HG03135 (cell line): Measurements from ENCODE around the gene GLDC.

ENCODE experiments used
- ATAC-seq: cut with Tn5 transposase; IDR thresholded peaks from one replicate; pipeline ENCODE4 v1.9.1; 2021; ENCODE audit warnings: mild to moderate bottlenecking, moderate library complexity; ENCODE audit not compliant: unreplicated experiment

GLDC gene

DNA sequence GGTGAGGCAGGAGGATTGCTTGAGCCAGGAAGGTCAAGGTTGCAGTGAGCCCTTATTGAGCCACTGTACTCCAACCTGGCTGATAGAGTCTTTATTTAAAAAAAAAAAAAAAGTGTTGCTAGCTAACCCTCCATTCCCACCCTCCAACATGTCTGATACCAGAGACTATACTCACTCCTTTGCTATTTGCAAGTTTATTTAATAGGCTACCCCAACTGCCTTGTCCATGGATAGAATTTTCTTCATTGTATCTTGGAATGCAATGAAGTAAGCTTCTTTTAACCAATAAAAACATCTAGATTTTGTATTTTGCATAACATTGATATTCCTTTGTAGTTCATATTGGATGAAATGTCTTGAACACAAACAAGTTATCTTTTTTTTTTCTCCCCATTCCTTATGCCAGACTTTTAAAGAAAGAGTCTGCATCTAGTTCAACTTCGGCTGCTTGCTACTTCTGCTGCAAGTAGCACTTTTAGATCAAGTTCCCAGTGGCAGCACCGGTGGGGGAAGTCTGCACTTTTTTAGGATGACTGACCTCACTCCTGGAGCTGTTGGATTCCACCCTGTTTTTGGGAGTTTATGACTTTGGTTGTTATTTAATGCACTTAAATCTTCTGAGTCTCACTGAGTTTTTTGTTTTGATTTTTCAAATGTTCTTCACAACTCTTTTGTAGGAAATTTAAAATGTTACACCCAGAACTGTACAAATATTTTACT lies 120.0 kb downstream of the GLDC start:
- ATAC-seq: no peak

DNA sequence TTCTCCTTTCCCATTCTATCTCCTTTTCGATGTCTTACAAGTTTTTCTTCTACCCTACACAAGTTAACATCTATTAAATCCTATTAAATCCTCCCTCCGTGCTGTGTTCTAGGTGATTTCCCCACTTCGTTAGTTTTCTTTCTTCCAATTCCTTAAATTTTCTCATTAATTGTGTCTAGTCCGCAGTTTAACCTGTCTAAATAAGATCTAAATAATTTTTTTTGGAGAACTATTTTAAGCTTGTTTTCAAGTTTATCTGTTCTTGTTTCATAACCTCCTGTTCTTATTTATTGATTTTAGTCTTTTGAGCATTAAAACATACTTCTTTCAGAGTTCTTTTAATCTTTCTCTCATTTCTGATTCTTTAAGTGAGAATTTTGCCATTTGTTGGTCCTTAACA lies 123.3 kb downstream of the GLDC start:
- ATAC-seq: no peak

DNA sequence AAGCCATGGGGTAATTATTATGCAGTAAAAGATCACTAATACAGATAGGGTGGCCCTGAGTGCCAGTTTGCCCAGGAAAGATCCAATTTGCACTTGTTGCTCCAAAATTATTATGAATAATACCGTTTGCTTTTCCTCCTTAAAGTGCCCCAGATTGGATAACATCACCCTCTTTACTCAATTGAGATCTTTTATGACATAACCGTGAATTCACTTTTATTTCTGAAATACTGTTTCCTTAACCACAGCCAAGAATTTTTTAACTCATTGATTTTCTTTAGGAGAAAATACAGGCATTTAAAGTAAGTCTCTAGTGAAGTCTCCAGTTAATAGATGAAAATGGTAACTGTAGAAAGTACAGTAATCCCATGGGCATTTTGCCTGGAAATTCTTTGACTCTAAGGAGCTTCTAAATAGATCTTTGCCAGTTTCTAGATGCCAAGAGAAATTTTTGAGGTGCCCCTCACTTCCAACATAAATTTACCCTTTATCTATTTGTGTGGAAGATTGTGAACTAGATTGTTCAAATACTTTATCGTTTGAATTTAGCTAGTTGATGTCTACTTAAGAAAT lies 133.4 kb downstream of the GLDC start:
- no peak for ATAC-seq

DNA sequence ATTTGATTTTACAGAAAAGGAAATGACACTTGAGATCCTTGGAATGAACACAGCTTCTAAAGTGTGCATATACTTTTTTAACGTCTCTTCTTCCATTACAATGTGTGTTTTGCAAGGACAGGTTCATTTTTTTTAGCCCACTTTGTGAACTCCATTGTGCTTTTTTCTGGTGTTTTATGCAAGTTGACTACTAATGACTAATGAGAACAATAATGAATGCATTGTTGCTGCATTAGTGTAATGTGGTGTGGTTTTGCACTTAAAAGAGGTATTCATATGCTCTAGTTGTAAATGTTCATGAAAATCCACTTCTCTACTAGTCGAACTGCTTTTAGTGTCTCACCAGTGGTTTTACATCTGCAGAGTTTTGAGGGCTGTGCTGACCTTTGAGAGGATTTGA lies 139.0 kb downstream of the GLDC start:
- ATAC-seq: no peak

DNA sequence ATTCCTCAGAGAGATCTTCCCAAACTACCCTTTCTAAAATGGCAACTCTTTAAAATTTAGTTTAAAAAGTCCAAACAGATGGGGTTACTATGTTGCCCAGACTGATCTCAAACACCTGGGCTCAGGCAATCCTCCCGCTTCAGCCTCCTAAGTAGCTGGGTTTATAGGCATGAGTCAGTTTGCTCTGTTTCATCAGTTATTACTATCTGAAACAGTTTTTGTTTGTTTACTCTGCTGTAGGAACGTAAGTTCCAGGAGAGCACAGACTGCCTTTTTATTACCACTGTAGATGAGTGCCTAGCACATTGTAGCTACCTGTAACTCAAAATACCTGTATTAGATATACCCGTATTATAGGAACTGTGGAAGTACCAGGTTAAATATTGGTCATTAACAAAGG lies 143.1 kb downstream of the GLDC start:
- ATAC-seq: no peak

DNA sequence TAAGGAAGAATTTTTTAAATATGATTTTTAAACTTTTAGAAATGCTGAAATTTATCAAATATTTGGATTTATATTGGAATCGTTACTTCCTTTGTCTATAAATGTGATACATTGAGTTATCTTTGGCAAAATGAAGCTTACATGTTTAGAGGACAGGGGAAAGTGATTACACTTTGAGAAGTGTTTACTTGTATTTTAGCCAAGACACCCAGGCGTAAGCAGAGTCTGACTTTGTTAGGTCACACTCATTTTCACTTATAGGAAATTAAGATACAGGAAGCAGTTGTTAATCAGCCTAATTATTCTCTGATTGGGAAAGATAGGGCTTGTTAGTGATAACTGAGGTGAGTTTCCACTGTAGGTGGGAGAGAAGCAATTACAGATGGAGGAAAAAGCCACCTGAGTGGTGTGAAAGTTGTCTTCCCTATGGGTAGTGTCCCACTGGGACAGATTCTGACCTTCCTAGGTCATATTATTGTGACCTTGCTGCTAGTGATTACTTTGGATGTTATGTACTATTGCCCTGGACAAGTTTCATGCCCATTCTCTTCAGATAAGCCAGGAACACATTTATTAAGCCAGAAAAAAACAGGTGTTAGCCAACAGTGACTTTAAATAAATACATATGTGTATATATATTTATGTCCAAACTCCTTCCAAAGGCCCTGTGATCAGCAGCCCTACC lies 143.9 kb downstream of the GLDC start:
- ATAC-seq: no peak

DNA sequence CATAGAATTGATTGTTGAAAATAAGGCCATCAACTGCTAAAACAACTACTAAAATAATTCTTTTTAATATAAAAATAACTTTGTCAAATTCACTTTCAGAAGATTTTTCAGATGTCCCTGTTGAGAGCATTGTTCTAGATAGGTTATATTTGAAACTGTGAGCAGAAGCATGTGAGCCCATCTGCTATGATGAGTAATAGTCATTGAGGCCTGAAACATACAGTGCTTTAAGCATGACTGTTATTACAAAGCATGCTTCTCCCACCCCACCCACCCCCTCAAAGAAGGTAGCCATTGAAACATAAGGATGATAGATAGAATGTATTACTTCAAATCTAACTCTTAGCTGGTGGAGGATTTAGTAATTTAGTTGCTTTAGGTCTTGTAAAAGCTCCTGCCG lies 146.5 kb downstream of the GLDC start:
- no peak for ATAC-seq

DNA sequence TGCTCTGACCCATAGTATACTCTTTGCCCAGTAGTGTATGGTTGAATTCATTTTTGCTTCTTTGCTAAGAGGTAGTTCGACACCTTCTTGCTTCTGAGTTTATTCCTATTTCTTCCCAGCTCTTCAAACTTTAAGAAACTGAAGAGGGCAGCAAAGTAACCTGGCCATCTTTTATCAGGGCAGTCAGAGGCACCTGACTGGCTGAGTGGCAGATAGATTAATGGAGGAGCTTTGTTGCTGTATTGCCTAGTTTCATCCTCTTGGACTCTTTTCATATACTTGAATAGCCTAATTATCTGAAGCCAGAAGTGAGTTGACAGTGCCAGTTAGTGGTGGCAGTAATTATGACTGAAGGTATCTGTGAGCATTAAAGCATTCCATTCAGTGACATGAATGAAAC lies 150.1 kb downstream of the GLDC start:
- no peak for ATAC-seq

DNA sequence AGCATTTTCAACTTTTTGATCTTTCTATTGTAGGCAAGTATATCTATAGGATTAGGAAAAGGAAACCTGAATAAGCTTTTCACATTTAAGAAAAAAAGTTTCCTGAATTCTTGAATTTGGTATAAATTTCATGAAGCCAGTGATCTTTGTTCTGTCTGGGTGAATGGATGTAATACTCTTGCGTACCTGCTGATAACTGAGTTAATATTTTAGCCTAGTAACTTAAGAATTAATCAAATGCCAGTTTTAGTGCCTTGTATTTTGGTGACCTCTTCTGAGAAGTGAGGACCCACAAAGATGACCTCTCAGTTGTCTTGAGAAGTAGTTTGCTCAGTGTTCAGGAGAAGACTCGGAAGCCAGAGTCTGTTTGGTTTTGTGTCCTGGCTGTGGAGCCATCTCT lies 154.7 kb downstream of the GLDC start:
- ATAC-seq: no peak

DNA sequence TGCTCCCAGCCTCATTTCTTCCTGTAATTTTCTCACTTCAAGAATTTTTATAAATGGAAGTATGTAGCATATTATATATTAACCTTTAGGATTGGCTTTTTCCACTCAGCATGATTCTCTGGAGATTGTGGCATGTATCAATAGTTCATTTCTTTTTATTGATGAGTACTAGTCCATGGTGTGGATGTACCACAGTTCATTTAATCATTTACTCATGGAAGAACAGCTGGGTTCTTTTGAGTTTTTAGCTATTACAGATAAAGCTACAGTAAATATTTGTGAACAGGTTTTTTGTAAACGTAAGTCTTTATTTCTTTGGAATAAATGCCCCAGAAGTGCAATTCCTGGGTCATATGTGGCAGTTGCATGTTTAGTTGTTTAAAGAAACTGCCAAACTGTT lies 156.4 kb downstream of the GLDC start:
- no peak for ATAC-seq

DNA sequence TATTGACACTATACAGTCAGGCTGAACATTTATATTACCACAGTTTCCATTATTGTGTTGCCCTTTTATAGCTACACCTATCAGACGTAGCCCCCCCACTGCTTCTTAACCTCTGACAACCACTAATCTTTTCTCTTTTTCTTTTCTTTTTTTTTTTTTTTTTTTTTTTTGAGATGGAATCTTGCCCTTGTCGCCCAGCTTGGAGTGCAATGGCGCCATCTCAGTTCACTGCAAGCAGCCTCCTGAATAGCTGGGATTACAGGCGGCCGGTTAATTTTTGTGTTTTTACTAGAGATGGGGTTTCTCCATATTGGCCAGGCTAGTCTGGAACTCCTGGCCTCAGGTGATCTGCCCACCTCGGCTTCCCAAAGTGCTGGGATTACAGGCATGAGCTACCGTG lies 157.1 kb downstream of the GLDC start:
- ATAC-seq: no peak

DNA sequence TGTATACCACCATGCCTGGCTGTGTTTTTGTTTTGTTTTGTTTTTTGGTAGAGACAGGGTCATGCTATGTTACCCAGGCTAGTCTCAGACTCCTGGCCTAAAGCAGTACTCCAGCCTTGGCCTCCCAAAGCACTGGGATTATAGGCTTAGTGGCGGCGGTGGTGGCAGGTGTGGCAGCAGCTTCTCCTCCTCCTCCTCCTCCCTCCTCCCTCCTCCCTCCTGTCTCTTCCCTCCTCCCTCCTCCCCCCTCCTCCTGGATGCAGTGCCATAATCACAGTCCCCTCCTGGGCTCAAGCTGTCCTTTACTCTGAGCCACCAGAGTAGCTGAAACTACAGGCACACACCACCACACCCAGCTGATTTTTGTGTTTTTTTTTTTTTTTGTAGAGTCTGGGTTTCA lies 161.3 kb downstream of the GLDC start:
- no peak for ATAC-seq
